Right renal pelvis (tissue), 4 donors: ENCODE measurements around the gene IRF7. TPM values are rescaled to one million over a fixed set of nuclear protein-coding genes. Genes with fewer than 3 reads are reported as not detected.

Source experiments
- DNase-seq, 4 donors: peaks; one replicate each; pipeline ENCODE4 v3.0.0-alpha.2; 2013; ENCODE audit warnings: low read depth in 4 of 4, low spot score in 3 of 4, missing footprints in 1 of 4
- polyA plus RNA-seq, 4 donors: library from polyadenylated mRNA; unstranded; fragments of 120-200 nt; gene quantifications; one replicate each; pipeline ENCODE4 v1.2.1, GENCODE V29; 2013; ENCODE audit not compliant: insufficient read length in 4 of 4

IRF7 gene
- polyA plus RNA-seq, 4 donors = 8.1 to 12.4 (median 8.4) TPM

- no peak for DNase-seq
These were observed 26.1 kb upstream of the IRF7 start for GRCh38 chr11:641806-642370.

- DNase-seq = no peak
These were observed 24.4 kb upstream of the IRF7 start for GRCh38 chr11:640021-640706.

GRCh38 chr11:639332-639955, 23.7 kb upstream of the IRF7 start:
- no peak for DNase-seq

GRCh38 chr11:638631-639331, 23.0 kb upstream of the IRF7 start:
- no peak for DNase-seq

GRCh38 chr11:637593-638521, 22.1 kb upstream of the IRF7 start:
- DNase-seq = no peak

- DNase-seq = no peak
These were observed 21.5 kb upstream of the IRF7 start for GRCh38 chr11:637333-637592.

GRCh38 chr11:636511-637332, 21.0 kb upstream of the IRF7 start, which contains the start of gene DRD4:
Gene DRD4, plus strand, starts transcription at chr11:637269. Its CDS starts 36 bp downstream, at chr11:637305.
- DNase-seq = no peak

GRCh38 chr11:635945-636510, 20.3 kb upstream of the IRF7 start:
- no peak for DNase-seq

- no peak for DNase-seq
These were observed 15.1 kb upstream of the IRF7 start for GRCh38 chr11:630871-631270.

- DNase-seq = no peak
These were observed 13.5 kb upstream of the IRF7 start for GRCh38 chr11:629237-629583.

GRCh38 chr11:628056-628455, 12.3 kb upstream of the IRF7 start:
- DNase-seq = no peak

- DNase-seq = no peak
These were observed 11.5 kb upstream of the IRF7 start for GRCh38 chr11:627308-627576.

- DNase-seq = no peak
These were observed 10.9 kb upstream of the IRF7 start, which contains the start of gene SCT for GRCh38 chr11:626475-627307. Gene SCT, minus strand, starts transcription at chr11:627181. Its CDS starts 38 bp downstream, at chr11:627143.

GRCh38 chr11:625636-626268, 10.0 kb upstream of the IRF7 start:
- no peak for DNase-seq

- DNase-seq = no peak
These were observed 9.2 kb upstream of the IRF7 start, which contains the start of gene CDHR5 for GRCh38 chr11:624705-625635. Gene CDHR5, minus strand, starts transcription at chr11:624955. Its CDS starts 53 bp downstream, at chr11:624902.

GRCh38 chr11:623999-624704, 8.4 kb upstream of the IRF7 start:
- no peak for DNase-seq
